ENCODE data around the gene KRTAP5-1.

Gene KRTAP5-1

GRCh38 chr11:1536065-1536843 lies 48.8 kb downstream of the KRTAP5-1 start:
- no peak overlapping the region for H3K4me3 ChIP-seq (replicated peaks; ENCODE audit: low read depth, low read length)
- TF ChIP-seq CTCF (IDR thresholded peaks at IDR 0.05; ENCODE audit: low read length, missing control alignments): no peak
- peak; percentile 30 for DNase-seq (ENCODE audit: low read depth)

- H3K4me3 ChIP-seq (replicated peaks; ENCODE audit: low read depth, low read length): no peak overlapping the region
- no peak for DNase-seq (ENCODE audit: low read depth)
- TF ChIP-seq CTCF (IDR thresholded peaks at IDR 0.05; ENCODE audit: low read length, missing control alignments): no peak
Observed at GRCh38 chr11:1534682-1535081, 50.4 kb downstream of the KRTAP5-1 start.
